ENCODE data around the gene C2CD3. TPM values are rescaled to one million over a fixed set of nuclear protein-coding genes. Genes with fewer than 3 reads are reported as not detected.

C2CD3 gene
- total and polyA plus RNA-seq, 4 donors: 3.1 to 14.5 (median 6.7) TPM

GRCh38 chr11:73969091-73969490 lies 201.7 kb downstream of the C2CD3 start (continued):
- TF ChIP-seq ATF3 (IDR thresholded peaks at IDR 0.05) (no peak), NR2F2 (IDR thresholded peaks at IDR 0.05) (no peak), FOXA2 (IDR thresholded peaks at IDR 0.05) (no peak), HNF4G (IDR thresholded peaks at IDR 0.05) (no peak), RAD21 (IDR thresholded peaks at IDR 0.05) (no peak)

- DNase-seq (ENCODE audit: low spot score): no peak
- no peaks in the 10 kb centered on the region for H3K36me3 ChIP-seq (ENCODE audit: control insufficient read depth in 4 of 4, insufficient read depth in 3 of 4, low read depth in 1 of 4, low read length in 3 of 4)
- no peaks in the 10 kb centered on the region for H3K27me3 ChIP-seq (ENCODE audit: control insufficient read depth in 4 of 4, insufficient read depth in 4 of 4, low read length in 3 of 4)
- no peaks in the 10 kb centered on the region for H3K9me3 ChIP-seq (ENCODE audit: control insufficient read depth in 4 of 4, low read length in 3 of 4)
- H3K27ac ChIP-seq (ENCODE audit: low read depth in 1 of 2, low read length in 2 of 2): no peak overlapping the region
- H3K4me3 ChIP-seq (ENCODE audit: low read depth in 1 of 3, low read length in 3 of 3): no peak overlapping the region
- H3K9ac ChIP-seq (ENCODE audit: low read depth in 1 of 2, low read length in 2 of 2): no peak overlapping the region
- 90% methylated on average over 15 of the region's 15 CpGs for WGBS
- H3K4me1 ChIP-seq (ENCODE audit: control insufficient read depth in 4 of 4, insufficient read depth in 4 of 4, low read length in 3 of 4): peaks cover 0 to 6% (median 1%) of the 10 kb centered on the region in 4 donors
- TF ChIP-seq SP1 (IDR thresholded peaks at IDR 0.05) (no peak), HNF4G (IDR thresholded peaks at IDR 0.05) (no peak), NR2F2 (IDR thresholded peaks at IDR 0.05) (no peak), YY1 (IDR thresholded peaks at IDR 0.05) (no peak), HNF4A (conservative IDR thresholded peaks at IDR 0.05) (no peak), FOXA1 (IDR thresholded peaks at IDR 0.05) (no peak), FOXA2 (IDR thresholded peaks at IDR 0.05) (no peak), ATF3 (IDR thresholded peaks at IDR 0.05) (no peak), MAX (IDR thresholded peaks at IDR 0.05) (no peak), JUND (IDR thresholded peaks at IDR 0.05) (no peak), ZBTB33 (IDR thresholded peaks at IDR 0.05) (no peak), RXRA (IDR thresholded peaks at IDR 0.05) (no peak), EGR1 (IDR thresholded peaks at IDR 0.05; ENCODE audit: low read depth in 2 of 2) (no peak), REST (IDR thresholded peaks at IDR 0.05) (no peak), RAD21 (IDR thresholded peaks at IDR 0.05) (no peak), GABPA (IDR thresholded peaks at IDR 0.05 in 1 of 2, conservative IDR thresholded peaks at IDR 0.05 in 1 of 2) (no peak)
Measured at GRCh38 chr11:73968356-73968966, 202.3 kb downstream of the C2CD3 start.

Data from liver (tissue), 9 donors.